SU-DHL-6 (cell line): ENCODE data around the gene GRSF1.

Source experiments
- H2AFZ ChIP-seq: fragments of 200-600 bp; sonication (generic); 2 replicates; pipeline ENCODE4 v1.6.1; 2014; ENCODE audit warnings: low read depth, mild to moderate bottlenecking, moderate library complexity, mixed read lengths, antibody characterized with exemption, low read length; ENCODE audit not compliant: severe bottlenecking
- H3F3A ChIP-seq: fragments of 200-600 bp; shearing (Covaris generic); 2 replicates; pipeline ENCODE4 v1.6.0; 2016; ENCODE audit warnings: antibody characterized with exemption, mild to moderate bottlenecking; ENCODE audit not compliant: insufficient read depth
- H3K27ac ChIP-seq: fragments of 200-600 bp; sonication (generic); 2 replicates; pipeline ENCODE4 v1.5.1; 2016; ENCODE audit warnings: low read depth, mild to moderate bottlenecking, low read length, moderate library complexity, mixed read lengths
- H3K27me3 ChIP-seq: fragments of 200-600 bp; sonication (generic), shearing (Covaris generic); 2 replicates; pipeline ENCODE4 v1.6.0; 2014; ENCODE audit warnings: mild to moderate bottlenecking, low read length
- H3K36me3 ChIP-seq: fragments of 200-600 bp; sonication (generic); 2 replicates; pipeline ENCODE4 v1.6.1; 2014; ENCODE audit warnings: mild to moderate bottlenecking, low read length, mixed read lengths
- H3K4me2 ChIP-seq: fragments of 300-600, 200-600 bp; shearing (Covaris generic), sonication (generic); 2 replicates; pipeline ENCODE4 v1.6.0; 2014; ENCODE audit warnings: low read length, low read depth, mild to moderate bottlenecking; ENCODE audit not compliant: poor library complexity, severe bottlenecking
- H3K4me3 ChIP-seq: fragments of 200-600 bp; sonication (generic); 2 replicates; pipeline ENCODE4 v1.5.1; 2014; ENCODE audit warnings: antibody characterized with exemption, low read length, mild to moderate bottlenecking, mixed read lengths; ENCODE audit not compliant: insufficient read depth, poor library complexity, severe bottlenecking
- H3K79me2 ChIP-seq: fragments of 200-600 bp; sonication (generic); 2 replicates; pipeline ENCODE4 v1.6.1; 2014; ENCODE audit warnings: mild to moderate bottlenecking, low read length, moderate library complexity; ENCODE audit not compliant: insufficient read depth
- H3K9ac ChIP-seq: fragments of 200-600 bp; sonication (generic); 2 replicates; pipeline ENCODE4 v1.7.0; 2014; ENCODE audit warnings: mild to moderate bottlenecking, low read length
- H3K9me2 ChIP-seq: fragments of 200-600 bp; sonication (generic); replicated peaks from 2 replicates; pipeline ENCODE4 v1.6.1; 2014; ENCODE audit warnings: low read length; ENCODE audit not compliant: insufficient read depth
- H3K9me3 ChIP-seq: fragments of 200-600 bp; sonication (generic); 2 replicates; pipeline ENCODE4 v1.6.1; 2014; ENCODE audit warnings: low read length, mixed read lengths; ENCODE audit not compliant: insufficient read depth
- H4K20me1 ChIP-seq: fragments of 200-600 bp; sonication (generic); 2 replicates; pipeline ENCODE4 v1.6.1; 2014; ENCODE audit warnings: low read depth, mild to moderate bottlenecking, antibody characterized with exemption, low read length, moderate library complexity, mixed read lengths
- EZH2phosphoT487 ChIP-seq: fragments of 200-600 bp; sonication (generic), shearing (Covaris generic); conservative IDR thresholded peaks from 2 replicates; pipeline ENCODE4 v1.6.1; 2018; ENCODE audit warnings: mild to moderate bottlenecking, antibody characterized with exemption, low read length, moderate library complexity, mixed read lengths
- TF ChIP-seq, protein P1 (sequence below): fragments of 200-600 bp; sonication (generic); IDR thresholded peaks from one replicate; pipeline ENCODE4 v1.5.1; 2017; ENCODE audit warnings: antibody characterized with exemption, mild to moderate bottlenecking, low read length, moderate library complexity; ENCODE audit not compliant: insufficient read depth, poor library complexity, severe bottlenecking

GRSF1 gene

DNA sequence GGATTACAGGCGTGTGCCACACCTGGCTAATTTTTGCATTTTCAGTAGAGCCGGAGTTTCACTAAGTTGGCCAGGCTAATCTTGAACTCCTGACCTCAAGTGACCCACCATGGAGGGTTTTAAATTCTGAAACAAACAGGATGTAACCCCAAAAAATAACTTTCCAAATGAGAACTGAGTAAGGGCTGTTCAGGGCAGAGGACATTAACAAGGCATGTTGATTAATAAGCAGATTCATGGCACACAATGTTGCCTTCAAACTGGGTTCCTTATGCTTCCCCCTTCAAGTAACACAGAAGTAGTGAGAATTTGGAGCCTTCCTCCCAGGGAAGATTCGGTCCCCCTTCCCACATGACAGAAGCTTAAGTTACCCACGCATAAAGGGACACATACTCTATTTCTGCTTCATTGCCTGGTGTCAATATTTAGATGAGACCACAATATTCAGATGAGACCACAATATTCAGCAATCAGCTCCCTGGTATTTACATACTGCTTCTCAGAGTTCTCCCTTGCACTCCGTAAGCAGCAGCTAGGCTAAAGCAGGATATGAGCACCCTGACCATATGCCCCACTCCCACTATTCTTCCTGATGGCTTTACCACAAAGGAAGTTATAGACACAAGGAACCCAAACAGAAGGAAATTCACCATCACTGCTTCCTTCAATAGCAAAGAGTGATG lies 21.4 kb downstream of the GRSF1 start:
- Histone ChIP-seq H2AFZ (no peak overlapping the region), H3K9me2 (no peaks in the 10 kb centered on the region), H3K27me3 (no peaks in the 10 kb centered on the region), H3K4me3 (no peak overlapping the region), H4K20me1 (no peaks in the 10 kb centered on the region), H3K9ac (no peak overlapping the region), H3K27ac (no peak overlapping the region), H3K4me2 (no peak overlapping the region), H3K79me2 (no peaks in the 10 kb centered on the region), H3F3A (no peaks in the 10 kb centered on the region; the same call in 1 of the 2 replicates), H3K36me3 (peaks cover 8% of the 10 kb centered on the region; the same call in 1 of the 2 replicates), H3K9me3 (no peaks in the 10 kb centered on the region)
- TF ChIP-seq, protein P1, sequence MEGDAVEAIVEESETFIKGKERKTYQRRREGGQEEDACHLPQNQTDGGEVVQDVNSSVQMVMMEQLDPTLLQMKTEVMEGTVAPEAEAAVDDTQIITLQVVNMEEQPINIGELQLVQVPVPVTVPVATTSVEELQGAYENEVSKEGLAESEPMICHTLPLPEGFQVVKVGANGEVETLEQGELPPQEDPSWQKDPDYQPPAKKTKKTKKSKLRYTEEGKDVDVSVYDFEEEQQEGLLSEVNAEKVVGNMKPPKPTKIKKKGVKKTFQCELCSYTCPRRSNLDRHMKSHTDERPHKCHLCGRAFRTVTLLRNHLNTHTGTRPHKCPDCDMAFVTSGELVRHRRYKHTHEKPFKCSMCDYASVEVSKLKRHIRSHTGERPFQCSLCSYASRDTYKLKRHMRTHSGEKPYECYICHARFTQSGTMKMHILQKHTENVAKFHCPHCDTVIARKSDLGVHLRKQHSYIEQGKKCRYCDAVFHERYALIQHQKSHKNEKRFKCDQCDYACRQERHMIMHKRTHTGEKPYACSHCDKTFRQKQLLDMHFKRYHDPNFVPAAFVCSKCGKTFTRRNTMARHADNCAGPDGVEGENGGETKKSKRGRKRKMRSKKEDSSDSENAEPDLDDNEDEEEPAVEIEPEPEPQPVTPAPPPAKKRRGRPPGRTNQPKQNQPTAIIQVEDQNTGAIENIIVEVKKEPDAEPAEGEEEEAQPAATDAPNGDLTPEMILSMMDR, result no peak
- no peak for TF ChIP-seq EZH2phosphoT487

DNA sequence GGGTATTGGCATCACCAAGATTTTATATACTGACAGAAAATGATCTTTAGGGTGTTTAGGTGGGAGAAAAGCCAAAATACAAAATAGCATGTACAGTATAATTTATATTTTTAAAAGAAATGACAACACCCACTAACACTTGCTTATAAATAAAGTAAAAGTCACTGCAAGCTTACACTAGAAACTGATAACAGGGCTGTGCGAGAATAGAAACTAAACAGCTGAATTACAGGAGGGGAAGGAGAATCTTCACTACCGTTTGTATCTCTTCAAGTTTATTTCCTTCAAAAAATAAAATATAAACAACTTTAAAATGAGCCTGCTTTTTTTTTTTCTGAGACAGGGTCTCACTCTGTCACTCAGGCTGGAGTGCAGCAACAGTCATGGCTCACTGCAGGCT lies 22.8 kb downstream of the GRSF1 start:
- H3K27ac ChIP-seq, result no peak overlapping the region
- H3K9me3 ChIP-seq, result no peaks in the 10 kb centered on the region
- peaks cover 8% of the 10 kb centered on the region; the same call in 1 of the 2 replicates for H3K36me3 ChIP-seq
- H3K27me3 ChIP-seq, result no peaks in the 10 kb centered on the region
- H3K9me2 ChIP-seq, result no peaks in the 10 kb centered on the region
- no peak overlapping the region for H3K4me2 ChIP-seq
- no peaks in the 10 kb centered on the region for H4K20me1 ChIP-seq
- no peak for TF ChIP-seq EZH2phosphoT487
- TF ChIP-seq, protein P1, result no peak
- no peak overlapping the region for H2AFZ ChIP-seq
- no peak overlapping the region for H3K9ac ChIP-seq
- no peak overlapping the region for H3K4me3 ChIP-seq
- H3K79me2 ChIP-seq, result no peaks in the 10 kb centered on the region
- no peaks in the 10 kb centered on the region; the same call in 1 of the 2 replicates for H3F3A ChIP-seq

GRCh38 chr4:70815370-70815769 lies 24.3 kb downstream of the GRSF1 start:
- no peak overlapping the region for H3K27ac ChIP-seq
- H3K4me3 ChIP-seq, result no peak overlapping the region
- TF ChIP-seq, protein P1, result no peak

More at GRCh38 chr4:70815370-70815769, 24.3 kb downstream of the GRSF1 start:
- Histone ChIP-seq H3K9ac (no peak overlapping the region), H3K9me3 (no peaks in the 10 kb centered on the region), H3K27me3 (no peaks in the 10 kb centered on the region), H3F3A (no peaks in the 10 kb centered on the region; the same call in 1 of the 2 replicates), H3K9me2 (no peaks in the 10 kb centered on the region), H3K4me2 (no peak overlapping the region), H3K79me2 (no peaks in the 10 kb centered on the region), H2AFZ (no peak overlapping the region), H4K20me1 (no peaks in the 10 kb centered on the region), H3K36me3 (peaks cover 5% of the 10 kb centered on the region; the same call in 1 of the 2 replicates)
